ENCODE measurements around the gene EXOC3L4.
"Not testable (repeated sequence)": the region's sequence is repeated elsewhere in the genome, so short reads cannot be mapped to it uniquely, and the experiment has no call there.

The EXOC3L4 gene

DNA sequence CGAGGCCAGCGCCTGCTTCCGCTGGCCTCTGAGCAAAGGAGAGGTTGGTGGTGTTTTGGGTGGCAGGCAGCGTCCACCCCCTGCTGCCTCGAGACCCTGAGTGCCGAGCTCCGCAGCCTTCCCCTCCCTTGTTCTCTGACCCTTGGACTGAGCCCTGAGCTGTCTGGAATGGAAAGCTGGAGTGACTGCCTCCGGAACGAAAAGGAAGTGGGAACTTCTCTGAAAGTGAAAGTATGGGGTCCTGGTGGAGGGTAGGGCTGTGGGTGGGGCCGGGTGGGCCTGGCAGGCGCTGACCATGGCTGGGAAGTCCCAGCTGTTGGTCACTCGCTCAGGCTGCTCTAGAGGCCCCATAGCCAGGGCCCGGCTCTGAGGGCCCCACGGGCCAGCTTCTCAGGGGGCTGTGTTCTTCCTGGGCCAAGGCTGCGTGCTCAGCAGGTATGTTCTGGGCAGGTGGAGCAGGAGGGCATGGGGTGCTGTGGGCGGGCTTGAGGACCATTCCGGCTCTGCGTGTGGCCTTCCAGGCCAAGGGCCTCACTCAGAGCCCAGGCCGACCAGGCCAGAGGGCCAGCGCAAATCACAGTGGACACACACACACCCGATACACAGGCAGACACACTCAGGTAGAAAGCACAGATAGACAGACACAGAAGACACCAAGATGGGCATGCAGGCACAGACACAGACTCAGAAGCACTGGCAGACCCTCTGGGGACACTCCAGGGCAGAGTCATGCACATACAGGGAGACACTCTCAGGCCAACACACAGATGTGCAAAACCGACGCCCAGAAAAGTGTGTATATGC, at the start of gene EXOC3L4:
Gene EXOC3L4 (plus strand): TSS at position 320 of the 804 bp plus-strand sequence. CDS start 5,495 bp downstream, outside the sequence.
- no peak for DNase-seq

- no peak for DNase-seq
Observed at GRCh38 chr14:103045371-103045869, 49.1 kb upstream of the EXOC3L4 start.

DNA sequence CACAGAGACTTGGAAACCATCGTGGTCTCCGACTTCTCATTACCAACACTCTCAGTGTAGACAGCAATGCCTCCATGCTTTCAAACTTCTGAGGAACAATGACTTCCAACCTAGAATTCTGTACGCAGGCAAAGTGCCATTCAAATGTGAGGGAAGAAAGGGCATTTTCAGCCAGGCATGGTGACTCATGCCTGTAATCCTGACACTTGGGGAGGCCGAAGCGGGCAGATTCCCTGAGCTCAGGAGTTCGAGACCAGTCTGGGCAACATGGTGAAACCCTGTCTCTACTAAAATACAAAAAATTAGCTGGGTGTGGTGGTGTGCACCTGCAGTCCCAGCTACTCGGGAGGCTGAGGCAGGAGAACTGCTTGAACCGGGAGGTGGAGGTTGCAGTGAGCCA, 47.1 kb upstream of the EXOC3L4 start:
- not testable (repeated sequence) for DNase-seq

DNA sequence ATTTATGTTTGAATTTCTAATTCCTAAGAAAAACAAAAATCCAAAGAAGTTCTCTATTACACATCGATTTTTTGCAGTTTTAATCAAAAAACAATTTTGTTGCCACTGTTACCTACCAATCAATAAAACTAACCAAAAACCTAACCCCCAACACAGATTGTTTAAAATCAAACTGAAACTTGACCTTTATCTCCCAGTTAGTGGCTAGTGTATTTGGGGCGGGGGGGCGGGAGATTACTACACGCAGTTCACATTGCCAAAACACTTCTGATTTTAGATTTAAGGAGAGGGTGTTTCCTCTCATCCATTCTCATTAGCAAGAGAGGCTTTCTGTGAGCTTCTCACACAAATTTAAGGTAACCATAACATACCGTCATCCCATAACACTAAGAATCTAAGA, 43.6 kb upstream of the EXOC3L4 start:
- no peak for DNase-seq

GRCh38 chr14:103052407-103052806, 42.1 kb upstream of the EXOC3L4 start:
- no peak for DNase-seq

DNA sequence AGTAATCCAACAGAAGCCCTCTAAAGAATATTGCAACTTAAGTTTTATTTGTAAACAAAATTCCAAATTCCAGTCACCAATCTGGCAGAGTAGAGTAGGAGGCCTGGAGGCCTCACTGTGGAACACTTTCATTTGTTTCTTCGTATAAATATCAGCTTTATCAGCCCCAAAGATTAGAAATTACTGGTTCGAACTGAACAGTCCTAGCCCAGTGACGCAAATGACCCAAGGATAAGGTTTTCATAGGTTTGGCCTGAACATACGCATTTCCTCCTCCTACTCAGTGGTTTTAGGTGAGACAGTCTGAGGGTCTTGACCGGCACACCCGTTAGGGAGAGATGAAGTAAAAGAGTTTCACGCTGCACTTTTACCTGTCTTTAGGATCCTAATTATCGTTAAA, 38.8 kb upstream of the EXOC3L4 start:
- no peak for DNase-seq

DNA sequence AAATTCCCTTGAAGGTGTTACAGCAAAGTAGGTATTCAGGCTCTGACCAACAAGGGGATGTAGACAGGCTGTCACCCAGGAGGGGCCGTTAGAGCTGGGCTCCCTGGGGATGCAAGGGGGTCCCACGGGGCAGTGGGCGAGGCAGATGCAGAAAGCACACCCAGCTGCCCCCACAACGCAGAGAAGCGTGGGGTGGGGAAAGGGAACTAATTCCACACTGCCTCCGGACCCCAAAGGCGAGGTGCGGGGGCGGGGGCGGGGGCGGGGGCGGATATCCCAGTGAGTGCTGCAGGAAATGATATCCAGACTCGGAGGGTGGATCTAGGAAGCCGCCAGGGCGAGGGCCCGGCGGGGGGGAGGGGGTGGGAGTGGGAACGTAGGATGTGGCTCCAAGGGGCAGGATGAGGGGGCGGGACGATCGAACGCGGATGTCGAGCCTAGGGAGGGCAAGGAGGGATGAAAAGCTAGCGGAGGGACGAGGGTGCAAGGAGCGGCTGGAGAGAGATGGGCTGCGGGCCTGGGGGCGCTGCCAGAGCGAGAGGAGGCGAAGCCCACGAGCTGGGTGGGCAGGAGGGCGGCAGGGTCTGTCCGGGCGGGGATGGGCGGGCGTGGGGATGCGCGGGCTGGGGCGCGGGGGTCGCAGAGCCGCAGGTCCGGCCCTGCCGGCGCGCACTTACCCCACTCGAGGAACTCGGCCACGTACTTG, 38.0 kb upstream of the EXOC3L4 start:
- DNase-seq: no peak

- no peak for DNase-seq
Observed at GRCh38 chr14:103057028-103057371, 37.5 kb upstream of the EXOC3L4 start.

DNA sequence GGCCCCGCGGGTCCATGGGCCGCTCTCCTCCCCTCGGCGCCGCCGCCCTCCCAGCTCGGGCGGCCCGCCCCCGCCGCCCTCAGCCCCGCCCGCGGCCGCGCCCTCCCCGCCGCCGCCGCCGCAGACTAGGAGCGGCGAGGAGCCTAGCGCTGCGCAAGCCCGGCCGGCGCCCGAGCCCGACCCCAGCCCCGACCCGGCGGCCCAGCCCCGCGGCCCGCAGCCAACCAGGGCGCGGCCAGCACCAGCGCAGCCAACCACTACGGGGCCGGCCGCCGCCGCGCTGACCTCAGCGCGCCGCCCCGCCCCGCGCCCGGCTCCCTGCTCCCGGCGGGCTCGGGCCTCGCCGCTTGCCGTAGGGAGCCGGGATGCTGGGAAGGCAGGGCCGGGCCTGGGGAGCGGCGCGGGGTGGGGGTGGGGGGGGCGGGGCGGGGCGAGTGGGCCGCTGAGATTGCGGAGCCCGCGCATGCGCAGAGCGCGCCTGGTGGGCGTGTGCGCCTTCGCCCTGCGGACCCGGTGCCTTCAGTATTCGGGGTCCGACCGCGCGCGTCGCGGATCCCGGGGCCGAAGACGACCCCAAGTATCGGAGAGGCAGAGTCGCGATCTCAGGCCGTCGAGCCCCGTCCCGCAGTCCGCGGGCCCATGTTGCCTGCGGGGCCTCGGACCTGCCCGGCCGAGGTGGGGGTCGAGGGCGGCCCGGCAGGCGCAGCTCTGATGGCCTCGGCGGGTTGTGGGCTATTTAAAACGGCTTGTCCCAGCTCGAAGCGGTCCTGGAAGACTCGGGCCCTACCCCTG, 37.0 kb upstream of the EXOC3L4 start, which contains the start of gene CDC42BPB:
Gene CDC42BPB (minus strand): TSS at position 178 of the 792 bp plus-strand sequence. CDS start 376 bp downstream, outside the sequence.
- peak; percentile 50 for DNase-seq

GRCh38 chr14:103058164-103059055, 36.1 kb upstream of the EXOC3L4 start:
- no peak for DNase-seq

GRCh38 chr14:103059556-103059955, 35.0 kb upstream of the EXOC3L4 start:
- DNase-seq: no peak

GRCh38 chr14:103061482-103061976, 33.0 kb upstream of the EXOC3L4 start:
- no peak for DNase-seq

GRCh38 chr14:103064436-103064835, 30.1 kb upstream of the EXOC3L4 start:
- DNase-seq: no peak

- DNase-seq: no peak
Observed at GRCh38 chr14:103064978-103065377, 29.5 kb upstream of the EXOC3L4 start.

DNA sequence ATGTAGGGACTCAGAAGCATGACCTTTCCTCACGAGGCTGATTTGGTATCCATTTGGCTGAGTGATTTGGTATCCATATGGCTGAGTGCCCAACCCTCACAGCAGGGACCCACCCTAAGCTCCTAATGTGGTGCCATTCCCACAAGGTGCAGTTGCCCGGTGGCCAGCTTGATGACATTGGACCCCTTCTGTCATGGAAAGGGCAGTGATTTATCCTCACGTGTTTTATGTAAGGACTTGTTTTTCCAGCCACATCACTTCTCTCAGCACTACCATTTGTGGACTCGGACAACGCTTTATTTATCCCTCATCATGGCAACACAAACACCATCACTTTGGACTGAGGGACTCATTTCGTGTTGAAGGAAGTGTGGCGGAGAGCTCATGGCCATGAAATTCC, 28.7 kb upstream of the EXOC3L4 start:
- no peak for DNase-seq

DNA sequence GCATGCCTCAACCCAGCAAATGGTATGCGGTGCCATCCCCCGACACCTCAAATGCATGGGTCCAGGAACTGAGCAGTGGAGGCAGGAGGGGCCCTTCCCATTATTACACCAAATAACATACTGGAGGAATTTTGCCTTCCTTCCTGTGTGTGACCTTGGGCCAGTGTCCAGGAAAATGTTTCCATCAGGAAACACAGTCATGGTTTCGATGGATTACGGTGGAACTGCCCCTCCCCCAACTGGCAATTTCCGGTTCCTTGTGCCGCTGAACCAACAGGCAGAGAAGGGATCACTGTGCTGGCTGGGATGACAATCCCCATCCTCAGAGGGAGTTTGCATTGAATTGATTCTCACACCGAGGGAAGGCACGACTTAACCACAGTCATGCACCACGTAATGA, 28.1 kb upstream of the EXOC3L4 start:
- no peak for DNase-seq

- no peak for DNase-seq
Observed at GRCh38 chr14:103067231-103067954, 27.1 kb upstream of the EXOC3L4 start.

- no peak for DNase-seq
Observed at GRCh38 chr14:103068351-103069073, 26.0 kb upstream of the EXOC3L4 start.

DNA sequence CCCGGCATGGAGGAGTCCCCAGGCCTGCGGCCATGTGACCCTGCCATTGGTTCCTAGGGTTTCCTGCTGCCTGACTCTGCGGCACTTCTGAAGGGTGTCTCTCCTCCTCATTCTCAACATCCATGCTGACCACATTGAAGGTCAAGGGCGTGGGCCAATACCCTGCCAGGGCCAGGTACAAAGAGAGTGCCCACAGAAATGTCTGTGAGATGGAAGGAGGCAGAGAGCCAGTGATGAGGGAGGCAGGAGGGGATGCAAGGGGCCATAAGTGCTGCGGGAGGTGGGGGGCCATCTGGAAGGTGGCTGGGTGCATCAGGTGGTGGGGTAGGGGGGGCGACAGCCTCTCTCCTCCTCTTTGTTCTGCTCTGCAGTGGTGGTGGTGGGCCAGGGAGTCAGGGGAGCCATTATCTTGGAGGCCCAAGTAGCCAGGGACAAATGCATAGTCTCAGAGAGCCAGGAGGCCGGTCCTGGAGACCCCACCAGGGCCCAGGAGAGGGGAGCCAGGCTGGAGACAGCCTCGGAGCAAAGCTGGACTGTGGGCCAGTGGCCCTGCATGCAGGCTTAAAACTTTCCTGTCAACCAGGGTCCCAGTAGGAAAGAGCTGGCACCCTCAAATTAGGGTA, 24.2 kb upstream of the EXOC3L4 start:
- no peak for DNase-seq

GRCh38 chr14:103070971-103071542, 23.5 kb upstream of the EXOC3L4 start:
- no peak for DNase-seq
